ENCODE measurements around the gene PYY. TPM values are rescaled to one million over a fixed set of nuclear protein-coding genes. Genes with fewer than 3 reads are reported as not detected.

The PYY gene
- polyA plus RNA-seq, 1 donor from 2014 or later = not detected

- Histone ChIP-seq H3K9ac (ENCODE audit: low read length) (no peak overlapping the region), H3K4me2 (ENCODE audit: low read length) (no peak overlapping the region), H4K20me1 (ENCODE audit: insufficient read depth) (no peaks in the 10 kb centered on the region), H3K36me3 (ENCODE audit: insufficient read depth, low read length) (no peaks in the 10 kb centered on the region), H3K27me3 (ENCODE audit: insufficient read depth, low read depth, low read length) (no peaks in the 10 kb centered on the region), H2AFZ (ENCODE audit: low read depth, low read length) (no peak overlapping the region), H3K79me2 (replicated peaks; ENCODE audit: insufficient read depth, low read length) (peaks cover 10% of the 10 kb centered on the region), H3K9me3 (ENCODE audit: low read length) (no peaks in the 10 kb centered on the region), H3K9me2 (ENCODE audit: insufficient read depth, low read length) (no peaks in the 10 kb centered on the region), H3K4me3 (ENCODE audit: low read length) (no peak overlapping the region), H3F3A (ENCODE audit: insufficient read depth, low read length, poor library complexity, severe bottlenecking) (no peaks in the 10 kb centered on the region), H3K27ac (ENCODE audit: low read length) (no peak overlapping the region)
- TF ChIP-seq RAD21 (conservative IDR thresholded peaks at IDR 0.05) = no peak
- no peak for TF ChIP-seq POLR2AphosphoS5 (IDR thresholded peaks at IDR 0.05)
- TF ChIP-seq EP300 (conservative IDR thresholded peaks at IDR 0.05; ENCODE audit: poor library complexity, severe bottlenecking) = no peak
- TF ChIP-seq MXI1 (conservative IDR thresholded peaks at IDR 0.05; ENCODE audit: poor library complexity, severe bottlenecking) = no peak
- TF ChIP-seq CTCF (IDR thresholded peaks at IDR 0.05; ENCODE audit: poor library complexity, severe bottlenecking) = no peak
- no peak for TF ChIP-seq TAF1 (IDR thresholded peaks at IDR 0.05; ENCODE audit: low read depth)
- TF ChIP-seq EZH2 (IDR thresholded peaks at IDR 0.05; ENCODE audit: borderline replicate concordance, insufficient read depth, low read length, poor library complexity, severe bottlenecking) = no peak
- no peak for TF ChIP-seq SMC3 (conservative IDR thresholded peaks at IDR 0.05; ENCODE audit: poor library complexity)
- no peak for TF ChIP-seq REST (IDR thresholded peaks at IDR 0.05; ENCODE audit: borderline replicate concordance)
These were observed 44.1 kb downstream of the PYY start for GRCh38 chr17:43909537-43910231.

GRCh38 chr17:43907998-43908721 lies 45.6 kb downstream of the PYY start:
- H3K9me3 ChIP-seq (ENCODE audit: low read length) = no peaks in the 10 kb centered on the region
- TF ChIP-seq MXI1 (conservative IDR thresholded peaks at IDR 0.05; ENCODE audit: poor library complexity, severe bottlenecking) (peak; percentile 5), SMC3 (conservative IDR thresholded peaks at IDR 0.05; ENCODE audit: poor library complexity) (no peak), EZH2 (IDR thresholded peaks at IDR 0.05; ENCODE audit: borderline replicate concordance, insufficient read depth, low read length, poor library complexity, severe bottlenecking) (no peak), TAF1 (IDR thresholded peaks at IDR 0.05; ENCODE audit: low read depth) (no peak)
- no peaks in the 10 kb centered on the region for H3K36me3 ChIP-seq (ENCODE audit: insufficient read depth, low read length)
- H3K9ac ChIP-seq (ENCODE audit: low read length) = peak overlapping the region; percentile 99
- no peaks in the 10 kb centered on the region for H3K27me3 ChIP-seq (ENCODE audit: insufficient read depth, low read depth, low read length)
- H3K27ac ChIP-seq (ENCODE audit: low read length) = peak overlapping the region; percentile 95
- peaks cover 17% of the 10 kb centered on the region for H3K79me2 ChIP-seq (replicated peaks; ENCODE audit: insufficient read depth, low read length)
- no peaks in the 10 kb centered on the region for H3F3A ChIP-seq (ENCODE audit: insufficient read depth, low read length, poor library complexity, severe bottlenecking)
- no peaks in the 10 kb centered on the region for H3K9me2 ChIP-seq (ENCODE audit: insufficient read depth, low read length)
- no peaks in the 10 kb centered on the region for H4K20me1 ChIP-seq (ENCODE audit: insufficient read depth)
- peak overlapping the region; percentile 96 for H3K4me3 ChIP-seq (ENCODE audit: low read length)
- peak overlapping the region; percentile 40 for H2AFZ ChIP-seq (ENCODE audit: low read depth, low read length)
- peak overlapping the region; percentile 63 for H3K4me2 ChIP-seq (ENCODE audit: low read length)

Data from neural cell (in vitro differentiated cells).